Heart left ventricle (tissue), 13 donors: ENCODE measurements around the gene CTSG.

ENCODE experiments used
- CTCF ChIP-seq, 12 donors: fragments of 200-600 bp; sonication (generic) in 4 of 12; IDR thresholded peaks; one replicate each; pipeline versions ENCODE4 v1.5.0 to v1.8.0; 2018 to 2022; ENCODE audit warnings: antibody characterized with exemption in 12 of 12, mild to moderate bottlenecking in 5 of 12
- POLR2A ChIP-seq, 2 donors: fragments of 450-650 bp; IDR thresholded peaks; one replicate each; pipeline ENCODE4 v1.6.1; 2017; ENCODE audit warnings: antibody characterized with exemption in 2 of 2, mild to moderate bottlenecking in 2 of 2, moderate library complexity in 2 of 2
- donor health status: ischemic (EF 13 %, LVEDD 7.1; RV severe dilation, severe dysfunction).
- donor health status: DM: no; HTN: yes; CAD: no.
- donor health status: DM: no; HTN: no; CAD: no.
- donor health status: ischemic (EF 25% LVEDD 6.9; RV normal size, moderate dysfunction).
- donor health status: ischemic (EF 25% LVEDD 5.7; RV mildly dilated, moderate dysfunction).
- donor health status: ischemic (EF 35%, LVEDD 5.7; RV mildly dilated, moderate dysfunction).
- donor health status: nonischemic (EF 11% LVEDD 7.7; RV severe dilation, severe dysfunction).
- donor health status: DM: yes; HTN: yes; CAD: no.
- donor health status: PGD.
- donor health status: ischemic (EF 29% LVEDD 5.4; RV normal size, mild dysfunction).
- donor health status: nonischemic (EF 23%, LVEDD 6.1; RV moderate dilation, normal function).

- TF ChIP-seq CTCF (IDR thresholded peaks at IDR 0.05) (no peak), POLR2A (IDR thresholded peaks at IDR 0.05) (no peak)
Measured at GRCh38 chr14:24613747-24614146, 37.7 kb upstream of the CTSG start.
